ENCODE measurements around the gene INSYN1.

INSYN1 gene

DNA sequence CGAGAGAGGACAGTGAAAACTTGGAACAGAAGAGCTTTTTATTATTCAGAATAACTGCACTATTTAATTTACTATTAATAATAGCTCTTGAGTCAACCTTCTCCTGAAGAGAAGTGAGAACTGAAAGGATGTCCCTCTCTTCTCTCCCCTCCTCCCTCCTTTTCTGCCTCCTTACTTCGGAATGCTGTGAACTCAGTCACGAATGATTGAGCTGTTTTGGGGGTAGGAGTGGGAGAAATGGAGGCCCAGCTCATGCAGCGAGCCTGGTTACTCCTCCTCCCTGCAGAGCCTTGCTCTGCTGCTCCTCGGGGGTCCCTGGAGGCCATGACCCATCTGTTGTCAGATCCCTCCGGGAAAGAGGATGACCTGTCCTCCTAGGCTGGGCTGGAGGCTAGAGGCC lies 20.3 kb upstream of the INSYN1 start:
- DNase-seq (ENCODE audit: low read depth) = no peak

DNA sequence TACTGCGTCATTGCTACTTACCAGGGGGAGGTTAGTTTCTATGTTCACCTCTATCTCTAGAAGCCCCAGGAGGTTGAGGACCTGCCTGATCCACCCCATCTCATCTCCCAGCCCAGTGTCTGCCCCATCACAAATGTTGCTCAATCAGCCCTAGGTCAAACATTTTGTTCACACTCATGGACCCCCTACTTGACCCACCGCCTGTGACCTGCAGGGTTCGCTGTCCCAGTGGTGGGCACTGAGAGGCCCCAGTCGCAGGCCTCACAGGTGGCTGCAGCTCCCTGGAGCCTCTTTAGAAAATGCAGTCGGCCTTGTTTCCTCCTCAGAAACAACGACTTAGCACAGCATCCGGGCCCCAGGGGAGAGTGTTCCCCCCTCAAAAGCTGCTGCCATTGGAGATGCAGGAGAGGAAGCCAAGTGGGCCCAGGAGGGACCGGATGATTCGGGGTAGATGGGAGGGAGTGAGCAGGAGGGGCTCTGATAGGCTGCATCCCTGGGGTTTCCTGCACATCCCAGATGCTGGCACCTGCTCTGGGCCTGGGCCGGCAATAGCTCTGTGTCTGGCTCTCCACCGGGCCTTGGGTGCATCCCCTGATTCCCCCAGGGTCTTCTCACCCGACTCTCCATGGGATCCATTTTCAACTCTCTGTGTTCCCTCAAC lies 18.4 kb upstream of the INSYN1 start:
- no peak for DNase-seq (ENCODE audit: low read depth)

- no peak for DNase-seq (ENCODE audit: low read depth)
These were observed 16.9 kb upstream of the INSYN1 start for GRCh38 chr15:73770050-73770449.

- no peak for DNase-seq (ENCODE audit: low read depth)
These were observed 14.8 kb upstream of the INSYN1 start for GRCh38 chr15:73767806-73768501.

GRCh38 chr15:73766598-73766997 lies 13.4 kb upstream of the INSYN1 start:
- no peak for DNase-seq (ENCODE audit: low read depth)

GRCh38 chr15:73765778-73766177 lies 12.6 kb upstream of the INSYN1 start:
- no peak for DNase-seq (ENCODE audit: low read depth)

- no peak for DNase-seq (ENCODE audit: low read depth)
These were observed 10.8 kb upstream of the INSYN1 start for GRCh38 chr15:73763931-73764330.

DNA sequence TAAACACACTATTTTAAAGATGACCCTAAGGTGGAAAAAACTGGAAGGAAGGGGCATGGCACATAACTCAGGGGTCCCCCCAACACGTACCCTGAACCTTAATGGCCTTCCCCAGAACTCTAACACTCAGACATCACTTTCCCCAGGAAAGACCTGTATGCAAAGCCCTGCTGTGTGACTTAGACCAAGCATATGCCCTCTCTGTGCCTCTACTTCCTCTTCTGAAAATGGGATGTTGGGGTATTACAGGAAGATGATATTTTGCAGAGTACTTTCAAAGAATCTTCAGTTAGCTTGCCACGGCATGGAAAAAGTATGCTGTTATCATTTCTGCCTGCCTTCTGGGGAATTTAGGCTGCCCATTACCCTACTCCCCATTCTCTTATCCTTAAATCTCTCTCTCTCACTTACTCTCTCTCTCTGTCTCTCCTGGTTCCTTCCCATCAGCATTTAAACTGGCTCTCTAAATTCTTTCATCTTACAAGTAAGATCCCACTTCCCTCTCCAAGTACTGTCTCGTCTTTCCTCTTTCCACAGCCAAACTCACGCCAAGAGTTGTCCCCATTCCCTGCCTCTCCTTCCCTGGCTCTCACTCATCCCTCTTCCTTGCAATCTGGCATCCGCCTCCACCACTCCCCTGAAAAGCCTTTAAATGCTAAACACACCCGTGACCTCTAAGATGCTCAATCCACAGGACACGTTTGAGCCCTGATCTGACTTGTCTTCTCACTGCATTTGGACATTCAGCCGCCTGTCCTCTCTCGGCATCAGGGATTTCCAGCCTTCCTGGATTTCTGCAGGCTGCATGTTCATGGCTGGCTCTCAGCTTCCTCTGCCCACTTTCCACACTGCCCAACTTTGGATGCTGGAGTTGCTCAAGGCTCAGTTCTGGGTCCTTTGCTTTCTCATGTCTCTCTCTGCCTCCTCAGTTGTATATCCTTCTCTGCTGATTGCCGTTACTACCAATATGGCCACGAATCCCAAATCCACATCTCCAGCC lies 7.5 kb upstream of the INSYN1 start:
- no peak for DNase-seq (ENCODE audit: low read depth)

- no peak for DNase-seq (ENCODE audit: low read depth)
These were observed 5.3 kb upstream of the INSYN1 start for GRCh38 chr15:73758461-73758860.

GRCh38 chr15:73757571-73757970 lies 4.4 kb upstream of the INSYN1 start:
- DNase-seq (ENCODE audit: low read depth) = no peak

DNA sequence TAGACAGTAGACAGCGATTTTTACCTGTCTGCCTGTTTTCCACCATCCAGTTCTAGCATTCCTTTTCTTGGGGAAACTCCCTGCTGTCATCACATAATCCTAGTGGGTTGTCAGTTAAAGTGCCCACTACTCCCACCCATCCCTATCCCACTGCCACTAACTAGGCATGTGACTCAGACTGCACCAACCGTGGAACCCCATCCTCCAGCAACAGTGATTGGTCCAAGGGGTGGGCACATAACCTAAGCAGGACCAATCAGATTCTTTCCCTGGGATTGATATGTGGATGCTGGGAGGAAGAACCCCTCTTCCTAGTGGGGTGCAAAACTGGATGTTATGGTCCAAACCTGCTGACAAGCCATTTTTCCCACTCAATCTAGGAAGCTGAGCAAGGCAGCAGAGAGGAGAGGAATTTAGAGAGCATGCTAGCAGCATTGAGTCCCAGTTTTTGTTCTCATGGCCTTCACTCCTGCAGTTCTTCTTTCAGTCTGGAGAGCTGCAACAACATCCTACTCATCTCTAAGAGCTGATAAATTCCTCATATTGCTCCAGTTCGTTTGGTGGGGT lies 3.9 kb upstream of the INSYN1 start:
- DNase-seq (ENCODE audit: low read depth) = no peak

DNA sequence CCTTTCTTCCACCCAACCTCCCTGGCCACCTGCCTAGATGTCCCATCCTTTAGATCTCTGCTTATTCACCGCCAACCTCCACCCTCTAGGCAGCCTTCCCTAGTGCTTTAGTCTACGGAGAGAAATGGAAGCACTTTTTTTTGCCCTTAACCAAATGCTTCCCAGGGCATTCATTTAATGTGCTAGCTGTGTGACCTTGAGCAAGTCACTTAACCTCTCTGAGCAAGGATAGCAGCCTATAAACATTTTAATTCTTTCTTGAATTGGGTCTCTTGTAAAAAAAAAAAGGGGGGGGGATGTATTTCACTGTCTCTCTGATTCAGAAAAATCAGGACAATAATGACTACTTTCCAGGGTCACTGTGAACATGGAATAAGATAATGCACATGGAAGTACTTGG lies 3.2 kb upstream of the INSYN1 start:
- no peak for DNase-seq (ENCODE audit: low read depth)

GRCh38 chr15:73755946-73756345 lies 2.8 kb upstream of the INSYN1 start:
- DNase-seq (ENCODE audit: low read depth) = no peak

GRCh38 chr15:73755481-73755880 lies 2.3 kb upstream of the INSYN1 start:
- DNase-seq (ENCODE audit: low read depth) = no peak

DNA sequence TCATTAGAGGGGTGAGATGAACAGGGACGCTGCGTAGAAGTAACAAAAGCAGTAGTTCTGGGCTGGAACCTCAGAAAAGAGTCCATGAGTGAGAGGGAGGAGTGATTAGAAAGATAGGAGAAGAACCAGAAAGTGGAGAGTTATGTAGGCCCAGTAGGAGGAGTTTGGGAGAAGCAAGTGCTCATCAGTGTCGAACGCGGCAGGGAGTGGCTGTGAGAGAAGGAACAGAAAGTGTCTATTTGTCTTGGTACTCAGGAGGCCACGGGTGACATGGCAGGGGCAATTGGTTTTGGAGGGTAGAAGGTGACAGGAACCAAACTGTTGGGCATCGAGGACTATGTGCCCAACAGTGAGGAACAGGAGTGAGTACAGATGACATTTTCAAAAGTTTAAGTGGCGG lies 1.3 kb upstream of the INSYN1 start:
- no peak for DNase-seq (ENCODE audit: low read depth)

- DNase-seq (ENCODE audit: low read depth) = no peak
These were observed 351 bp downstream of the INSYN1 start for GRCh38 chr15:73752806-73753193.

- DNase-seq (ENCODE audit: low read depth) = no peak
These were observed 999 bp downstream of the INSYN1 start for GRCh38 chr15:73751899-73752805.

DNA sequence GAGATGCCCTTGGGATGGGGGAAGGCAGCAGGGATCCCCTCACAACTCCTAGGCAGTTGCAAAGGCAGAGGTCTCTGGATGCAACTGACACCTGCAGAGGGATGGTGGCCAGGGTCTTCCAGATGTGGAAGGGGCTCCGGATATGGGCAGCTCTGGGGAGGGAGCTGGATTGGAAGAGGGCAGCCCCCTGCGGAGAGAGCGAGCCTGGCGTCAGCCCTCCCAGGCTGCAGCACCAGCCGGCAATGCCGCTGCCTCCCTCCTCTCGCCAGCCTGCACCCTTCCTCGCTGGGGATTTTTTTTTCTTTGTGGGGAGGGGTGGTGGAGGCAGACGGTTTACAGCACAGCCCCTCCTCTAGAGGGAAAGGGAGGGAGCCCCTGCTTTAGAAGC lies 1.6 kb downstream of the INSYN1 start:
- DNase-seq (ENCODE audit: low read depth) = no peak

- DNase-seq (ENCODE audit: low read depth) = no peak
These were observed 2.2 kb downstream of the INSYN1 start for GRCh38 chr15:73750951-73751350.

- DNase-seq (ENCODE audit: low read depth) = no peak
These were observed 2.7 kb downstream of the INSYN1 start for GRCh38 chr15:73750438-73750837.

DNA sequence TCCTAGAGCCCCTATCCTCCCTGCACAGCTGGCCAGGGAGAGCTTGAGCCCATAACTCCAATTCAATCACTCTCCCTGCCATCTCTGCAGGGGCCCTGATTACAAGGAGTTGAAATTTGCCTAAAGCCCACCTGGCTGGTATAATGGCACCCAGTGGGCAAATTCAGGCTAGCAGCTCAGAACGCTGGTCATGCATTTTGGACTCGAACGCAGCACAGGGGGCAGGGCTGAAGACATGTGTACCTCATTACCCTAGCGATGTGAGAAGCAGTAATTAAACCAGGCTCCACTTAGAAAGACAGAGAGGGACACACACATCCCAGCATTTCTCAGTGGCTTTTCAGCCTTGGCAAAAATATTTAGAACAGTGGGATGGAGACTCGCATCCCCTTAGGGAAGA lies 3.2 kb downstream of the INSYN1 start:
- DNase-seq (ENCODE audit: low read depth) = no peak

Data from T follicular helper cell (primary cell).